H1 (cell line): Measurements from ENCODE around the gene CEACAM5. TPM values are rescaled to one million over a fixed set of nuclear protein-coding genes. Genes with fewer than 3 reads are reported as not detected.

Experiments
- CTCF ChIA-PET: fragments of 300-600 bp; sonication (Branson Sonifier 250); formaldehyde crosslinking; loops from one replicate; lab custom pipeline; 2021; ENCODE audit not compliant: partially characterized antibody; lab: Charles Lee
- POLR2A ChIA-PET: fragments of 300-600 bp; sonication (Branson Sonifier 250); formaldehyde crosslinking; loops from one replicate; lab custom pipeline; 2021; ENCODE audit warnings: inconsistent platforms; ENCODE audit not compliant: partially characterized antibody; lab: Charles Lee
- DNase-seq, 2 experiments: peaks; one replicate each; pipeline versions ENCODE4 v3.0.0 to v3.0.0-alpha.2; 2010 to 2022; ENCODE audit warnings: low spot score in 2 of 2, low read depth in 1 of 2, mixed read lengths in 1 of 2
- FAIRE-seq: peaks from 2 replicates; lab custom pipeline; 2011; peaks lifted over from hg19 to GRCh38; lab: Jason Lieb, UNC
- H2AFZ ChIP-seq: 2 replicates; pipeline ENCODE4 v1.8.1; 2012; ENCODE audit warnings: low read length, inconsistent platforms
- H2AK5ac ChIP-seq: 2 replicates; pipeline ENCODE4 v1.6.1; 2013; ENCODE audit warnings: low read depth, low read length
- H2BK120ac ChIP-seq: replicated peaks from 2 replicates; pipeline ENCODE3; 2013; ENCODE audit warnings: low read depth, low read length, inconsistent platforms
- H2BK12ac ChIP-seq: 2 replicates; pipeline ENCODE4 v1.6.1; 2013; ENCODE audit warnings: low read depth, low read length
- H2BK15ac ChIP-seq: 2 replicates; pipeline ENCODE4 v1.6.1; 2013; ENCODE audit warnings: low read length
- H2BK20ac ChIP-seq: 2 replicates; pipeline ENCODE4 v1.6.1; 2013; ENCODE audit warnings: low read length
- H2BK5ac ChIP-seq: 2 replicates; pipeline ENCODE4 v1.6.1; 2013; ENCODE audit warnings: low read depth, low read length
- H3K14ac ChIP-seq: 2 replicates; pipeline ENCODE4 v1.6.1; 2013; ENCODE audit warnings: inconsistent platforms; ENCODE audit not compliant: insufficient read length
- H3K18ac ChIP-seq: 2 replicates; pipeline ENCODE4 v1.6.1; 2013; ENCODE audit warnings: low read length; ENCODE audit errors: extremely low read depth
- H3K23ac ChIP-seq: 2 replicates; pipeline ENCODE4 v1.6.1; 2013; ENCODE audit warnings: inconsistent platforms; ENCODE audit not compliant: insufficient read length
- H3K23me2 ChIP-seq: 2 replicates; pipeline ENCODE4 v1.6.1; 2013; ENCODE audit warnings: low read depth, low read length
- H3K27ac ChIP-seq: 2 replicates; pipeline ENCODE4 v1.6.1; 2011; ENCODE audit warnings: low read depth, low read length, inconsistent platforms
- H3K27me3 ChIP-seq, 4 experiments: replicated peaks in 1 of 4; 1 replicate in 1 of 4; 2 replicates in 3 of 4; pipeline versions ENCODE4 v1.6.1 to v1.8.1; 2011 to 2013; ENCODE audit warnings: low read length in 3 of 4, mild to moderate bottlenecking in 3 of 4, inconsistent platforms in 2 of 4, mixed read lengths in 2 of 4, moderate library complexity in 1 of 4; ENCODE audit not compliant: control insufficient read depth in 3 of 4, insufficient read depth in 3 of 4; ENCODE audit errors: extremely low read depth in 1 of 4
- H3K36me3 ChIP-seq, 4 experiments: 2 replicates each; pipeline versions ENCODE4 v1.6.1 to v1.8.1; 2011 to 2013; ENCODE audit warnings: mild to moderate bottlenecking in 4 of 4, low read length in 3 of 4, moderate library complexity in 2 of 4, control low read depth in 1 of 4, inconsistent platforms in 1 of 4; ENCODE audit not compliant: insufficient read depth in 4 of 4, control insufficient read depth in 2 of 4
- H3K4ac ChIP-seq: replicated peaks from 2 replicates; pipeline ENCODE3; 2013; ENCODE audit warnings: low read length, low read depth, mixed read lengths, inconsistent platforms; ENCODE audit not compliant: insufficient read length
- H3K4me1 ChIP-seq, 4 experiments: replicated peaks in 1 of 4; 1 replicate in 1 of 4; 2 replicates in 3 of 4; pipeline versions ENCODE4 v1.6.1 to v1.8.1; 2011 to 2013; ENCODE audit warnings: low read length in 3 of 4, inconsistent platforms in 2 of 4, mixed read lengths in 1 of 4; ENCODE audit not compliant: insufficient read depth in 4 of 4, control insufficient read depth in 3 of 4
- H3K4me2 ChIP-seq, 2 experiments: 2 replicates each; pipeline versions ENCODE4 v1.6.1 to v1.8.1; 2011 to 2013; ENCODE audit warnings: low read depth in 2 of 2, low read length in 2 of 2, control low read depth in 1 of 2, inconsistent platforms in 1 of 2, mild to moderate bottlenecking in 1 of 2; ENCODE audit not compliant: insufficient read depth in 1 of 2
- H3K4me3 ChIP-seq, 4 experiments: fragments of 200-600, 300-600 bp in 1 of 4; sonication (generic), shearing (Covaris generic), sonication (Bioruptor Twin) in 1 of 4; 2 replicates each; pipeline versions ENCODE4 v1.5.1 to v1.8.1; 2011 to 2016; ENCODE audit warnings: low read length in 4 of 4, low read depth in 3 of 4, control low read depth in 2 of 4, inconsistent platforms in 2 of 4, mild to moderate bottlenecking in 2 of 4, mixed read lengths in 1 of 4, moderate library complexity in 1 of 4; ENCODE audit not compliant: insufficient read depth in 2 of 4; ENCODE audit errors: extremely low read depth in 1 of 4
- H3K56ac ChIP-seq: replicated peaks from 2 replicates; pipeline ENCODE3; 2013; ENCODE audit warnings: low read depth, mild to moderate bottlenecking, mixed read lengths, low read length, inconsistent platforms; ENCODE audit not compliant: insufficient read length
- H3K79me1 ChIP-seq: 2 replicates; pipeline ENCODE4 v1.6.1; 2013; ENCODE audit warnings: low read depth, low read length, control low read depth
- H3K79me2 ChIP-seq, 2 experiments: 2 replicates each; pipeline versions ENCODE4 v1.6.1 to v1.8.1; 2012 to 2013; ENCODE audit warnings: low read length in 2 of 2, mild to moderate bottlenecking in 2 of 2, inconsistent platforms in 1 of 2; ENCODE audit not compliant: insufficient read depth in 2 of 2, control insufficient read depth in 1 of 2
- H3K9ac ChIP-seq, 4 experiments: replicated peaks in 1 of 4; 1 replicate in 1 of 4; 2 replicates in 3 of 4; pipeline versions ENCODE4 v1.6.1 to v1.8.1; 2011 to 2013; ENCODE audit warnings: low read depth in 3 of 4, low read length in 3 of 4, control low read depth in 2 of 4, mild to moderate bottlenecking in 2 of 4, moderate library complexity in 2 of 4, inconsistent platforms in 1 of 4; ENCODE audit errors: extremely low read depth in 1 of 4
- H3K9me3 ChIP-seq, 2 experiments: 2 replicates each; pipeline versions ENCODE4 v1.6.1 to v1.8.1; 2012 to 2013; ENCODE audit warnings: mild to moderate bottlenecking in 2 of 2, moderate library complexity in 2 of 2, control low read depth in 1 of 2, inconsistent platforms in 1 of 2, low read depth in 1 of 2, low read length in 1 of 2, mixed read lengths in 1 of 2; ENCODE audit not compliant: insufficient read depth in 2 of 2
- H4K20me1 ChIP-seq, 2 experiments: replicated peaks in 1 of 2; 2 replicates each; pipeline versions ENCODE3 to v1.8.1; 2011 to 2013; ENCODE audit warnings: inconsistent platforms in 2 of 2, low read length in 2 of 2, mild to moderate bottlenecking in 1 of 2; ENCODE audit not compliant: insufficient read depth in 2 of 2, control insufficient read depth in 1 of 2
- H4K5ac ChIP-seq: 2 replicates; pipeline ENCODE4 v1.6.1; 2013; ENCODE audit warnings: low read length, low read depth, mixed read lengths, inconsistent platforms; ENCODE audit not compliant: insufficient read length
- H4K8ac ChIP-seq: 2 replicates; pipeline ENCODE4 v1.8.0; 2013; ENCODE audit warnings: mild to moderate bottlenecking, moderate library complexity, low read length, inconsistent platforms; ENCODE audit not compliant: insufficient read depth; ENCODE audit errors: extremely low read depth
- H4K91ac ChIP-seq: replicated peaks from 2 replicates; pipeline ENCODE3; 2013; ENCODE audit warnings: low read length, mixed read lengths, inconsistent platforms; ENCODE audit not compliant: insufficient read length
- BCL11A ChIP-seq, 2 experiments: IDR thresholded peaks; one replicate each; pipeline ENCODE4 v1.6.1; 2011; ENCODE audit warnings: low read depth in 2 of 2, low read length in 2 of 2, mild to moderate bottlenecking in 2 of 2
- JUND ChIP-seq: IDR thresholded peaks from 2 replicates; pipeline ENCODE4 v1.6.1; 2011; ENCODE audit warnings: mild to moderate bottlenecking, improper control_type of control experiment, low read length
- SIN3A ChIP-seq, 2 experiments: IDR thresholded peaks in 1 of 2; conservative IDR thresholded peaks in 1 of 2; 2 replicates each; pipeline ENCODE4 v1.6.1; 2011 to 2012; ENCODE audit warnings: low read length in 2 of 2, improper control_type of control experiment in 1 of 2, low read depth in 1 of 2, mild to moderate bottlenecking in 1 of 2
- TAF1 ChIP-seq: IDR thresholded peaks from 2 replicates; pipeline ENCODE4 v1.6.1; 2011; ENCODE audit warnings: mild to moderate bottlenecking, low read depth, low read length
- TCF12 ChIP-seq: IDR thresholded peaks from 2 replicates; pipeline ENCODE4 v1.6.1; 2011; ENCODE audit warnings: low read depth, mild to moderate bottlenecking, low read length
- ZNF274 ChIP-seq: IDR thresholded peaks from 2 replicates; pipeline ENCODE4 v1.7.0; 2012; ENCODE audit warnings: low read length, borderline replicate concordance; ENCODE audit errors: extremely low read depth
- WGBS, 2 experiments: shearing (Covaris generic) in 1 of 2; methylation state at CpG; one replicate each; pipeline versions ENCODE4 v1.1.6 to v1.1.7; 2013 to 2015; ENCODE audit warnings: low lambda C conversion rate in 2 of 2, mixed read lengths in 2 of 2, inconsistent platforms in 1 of 2, low coverage in 1 of 2, missing lambda C conversion rate in 1 of 2; ENCODE audit not compliant: insufficient replicate concordance in 2 of 2, insufficient coverage in 1 of 2, insufficient read length in 1 of 2; ENCODE audit errors: extremely low coverage in 1 of 2, missing lambda C conversion rate in 1 of 2; 5-methylcytosine and 5-hydroxymethylcytosine counted together
- polyA plus RNA-seq, 7 experiments: library from polyadenylated mRNA; depleted of rRNA in 3 of 7; stranded (reverse) in 5 of 7; unstranded in 2 of 7; fragments of >200 nt in 5 of 7; fragments of 200-250 nt in 2 of 7; gene quantifications; 1 replicate in 5 of 7; 2 replicates in 1 of 7; 4 replicates in 1 of 7; pipeline versions ENCODE4 v1.2.1 to v1.2.3, GENCODE V29; 2011 to 2013; ENCODE audit warnings: missing spikeins in 2 of 7, mixed read lengths in 2 of 7
- total RNA-seq: library from RNA; stranded (reverse); fragmentation: NEBNext Ultra II Directional; extraction: Animal tissue kit (Norgen Biotek cat#: 25700); gene quantifications from 2 replicates; pipeline ENCODE4 v1.2.1, GENCODE V29; 2021

The CEACAM5 gene
- total and polyA plus RNA-seq, 2 of the 8 experiments (the other 6 are each of a cell fraction or from before 2014, with no cell fraction given): not detected

- Histone ChIP-seq H3K79me1 (no peaks in the 10 kb centered on the region), H3K4me2 (no peak overlapping the region), H3K14ac (no peak overlapping the region), H2BK20ac (no peak overlapping the region), H3K56ac (no peak overlapping the region), H3K79me2 (no peaks in the 10 kb centered on the region), H3K36me3 (no peaks in the 10 kb centered on the region), H2BK12ac (no peak overlapping the region), H4K91ac (no peak overlapping the region), H3K27me3 (no peaks in the 10 kb centered on the region), H2AFZ (no peak overlapping the region), H3K18ac (no peak overlapping the region), H3K4me1 (no peaks in the 10 kb centered on the region), H3K9ac (no peak overlapping the region), H3K4me3 (no peak overlapping the region), H3K4ac (no peak overlapping the region), H3K27ac (no peak overlapping the region), H3K23me2 (no peaks in the 10 kb centered on the region), H2AK5ac (no peak overlapping the region), H4K5ac (no peak overlapping the region), H2BK120ac (no peak overlapping the region), H2BK5ac (no peak overlapping the region), H3K23ac (no peak overlapping the region), H2BK15ac (no peak overlapping the region), H4K8ac (no peak overlapping the region), H4K20me1 (no peaks in the 10 kb centered on the region), H3K9me3 (peaks cover 82 to 91% of the 10 kb centered on the region in 2 experiments)
- DNase-seq (no peak), FAIRE-seq (no peak)
- TF ChIP-seq SIN3A (conservative IDR thresholded peaks at IDR 0.05 in 1 of 2, IDR thresholded peaks at IDR 0.05 in 1 of 2; ENCODE audit: low read depth in 1 of 2, low read length in 2 of 2): no peak
- no peak for TF ChIP-seq TCF12
- TF ChIP-seq JUND: no peak
- no peak for TF ChIP-seq ZNF274
- TF ChIP-seq TAF1: no peak
- no peak for TF ChIP-seq BCL11A (IDR thresholded peaks at IDR 0.05; ENCODE audit: low read depth in 2 of 2, low read length in 2 of 2)
- WGBS, 2 experiments: 69% methylated on average over 13 of the region's 13 CpGs; no CpG with 5 or more reads in 1 of the 2 experiments
- POLR2A ChIA-PET: no interaction called here
- CTCF ChIA-PET: interaction anchor here (0.9 kb wide), 1 partner anchor 10 kb away, joined by 3 read pairs; no protein-coding TSS in a partner anchor
Observed at GRCh38 chr19:41700381-41701195, 7.8 kb upstream of the CEACAM5 start.
